AG04450 (cell line): ENCODE results near the gene FAM124B. TPM values are rescaled to one million over a fixed set of nuclear protein-coding genes. Genes with fewer than 3 reads are reported as not detected.
"Not testable (repeated sequence)": the region's sequence is repeated elsewhere in the genome, so short reads cannot be mapped to it uniquely, and the experiment has no call there.

Source experiments
- CTCF ChIA-PET: fragments of 300-600, 350-600 bp; formaldehyde crosslinking; extraction: SDS; loops from one replicate; lab custom pipeline; 2022; ENCODE audit warnings: antibody characterized with exemption, inconsistent platforms; lab: Charles Lee
- POLR2A ChIA-PET: fragments of 350-600 bp; formaldehyde crosslinking; extraction: SDS; loops from one replicate; lab custom pipeline; 2021; ENCODE audit warnings: antibody characterized with exemption, inconsistent platforms; lab: Yijun Ruan, JAX
- DNase-seq: peaks from one replicate; pipeline ENCODE4 v3.0.0-alpha.2; 2011; ENCODE audit warnings: low read depth, low spot score
- H3K27ac ChIP-seq: one replicate; pipeline ENCODE4 v1.5.1; 2012; ENCODE audit warnings: low read depth, low read length, control low read depth
- H3K27me3 ChIP-seq: one replicate; pipeline ENCODE4 v1.6.0; 2012; ENCODE audit warnings: low read length; ENCODE audit not compliant: control insufficient read depth, insufficient read depth
- H3K4me3 ChIP-seq: 2 replicates; pipeline ENCODE4 v1.5.1; 2011; ENCODE audit warnings: mild to moderate bottlenecking, low read depth, low read length, control low read depth
- H3K9me3 ChIP-seq: 2 replicates; pipeline ENCODE4 v1.5.1; 2012; ENCODE audit warnings: low read length; ENCODE audit not compliant: control insufficient read depth, insufficient read depth
- polyA plus RNA-seq: library from polyadenylated mRNA; depleted of rRNA; stranded (reverse); fragments of >200 nt; gene quantifications from 2 replicates; pipeline ENCODE4 v1.2.3, GENCODE V29; 2011
- TF ChIP-seq, protein P1 (sequence below): IDR thresholded peaks from 2 replicates; pipeline ENCODE4 v1.5.1; 2011; ENCODE audit warnings: low read depth, low read length, control low read depth, inconsistent platforms

The FAM124B gene
- polyA plus RNA-seq, 1 experiment = not detected

DNA sequence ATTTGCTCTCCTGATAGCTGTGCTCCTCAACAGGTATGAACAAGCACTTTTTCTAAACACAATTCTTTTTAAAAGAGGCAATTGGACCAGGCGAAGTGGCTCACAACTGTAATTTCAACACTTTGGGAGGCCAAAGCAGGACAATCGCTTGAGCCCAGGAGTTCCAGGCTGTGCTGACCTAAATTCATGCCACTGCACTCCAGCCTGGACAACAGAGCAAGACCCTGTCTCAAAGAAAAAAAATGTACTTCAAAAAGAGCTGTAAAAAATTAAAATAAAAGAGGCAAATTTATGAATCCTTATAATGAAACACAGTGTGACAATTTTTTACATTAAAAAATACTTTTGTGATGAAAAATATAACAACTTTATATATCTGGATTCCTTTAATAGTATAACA, 1.8 kb upstream of the FAM124B start:
- POLR2A ChIA-PET = no interaction called here

DNA sequence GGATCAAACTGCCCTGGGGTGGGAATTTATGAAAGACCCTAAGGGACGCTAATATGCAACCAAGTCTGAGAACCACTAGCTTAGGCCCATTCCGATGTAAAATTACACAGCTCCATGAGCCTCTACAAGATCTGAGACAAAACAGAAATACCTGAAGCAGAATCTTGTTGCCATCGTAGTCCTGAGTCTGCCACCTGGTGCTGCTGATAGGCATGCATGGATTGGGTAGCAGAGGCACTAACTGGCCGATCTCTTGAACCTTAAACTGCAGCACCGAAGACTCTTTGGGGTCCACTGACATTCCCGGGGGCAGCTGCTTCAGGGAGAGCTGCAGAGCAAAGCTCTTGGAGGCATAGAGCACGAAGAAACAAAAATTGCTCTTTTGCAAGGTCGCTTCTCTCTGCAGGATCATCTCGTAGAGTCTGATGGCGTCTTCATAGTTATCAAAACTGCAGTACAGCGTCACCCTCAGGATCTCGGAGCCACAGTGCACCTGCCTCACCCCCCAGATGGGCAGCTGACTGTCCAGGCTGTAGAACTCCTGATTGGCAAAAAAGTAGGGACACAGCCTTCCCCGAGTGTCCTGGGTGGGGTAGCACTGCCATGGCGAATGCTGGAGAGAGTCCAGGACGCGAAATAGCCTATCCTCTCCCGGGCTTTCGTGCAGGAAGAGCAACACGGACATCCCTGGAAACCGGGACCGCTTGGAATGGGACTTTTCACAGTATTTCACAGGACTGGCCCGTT, 848 bp downstream of the FAM124B start:
- POLR2A ChIA-PET = no interaction called here
- CTCF ChIA-PET = interaction anchor here (1.5 to 2.2 kb wide), 2 partner anchors 32 to 251 kb away, joined by 5 to 9 read pairs; no protein-coding TSS in a partner anchor

More for the DNA sequence above, 1.8 kb upstream of the FAM124B start:
- Histone ChIP-seq H3K4me3 (no peak overlapping the region), H3K27ac (no peak overlapping the region), H3K9me3 (no peaks in the 10 kb centered on the region; the same call in 1 of the 2 replicates), H3K27me3 (no peaks in the 10 kb centered on the region)
- DNase-seq = no peak
- CTCF ChIA-PET = interaction anchor here (0.7 to 1.0 kb wide), 2 partner anchors 45 to 246 kb away, joined by 3 read pairs; no protein-coding TSS in a partner anchor
- TF ChIP-seq, protein P1, sequence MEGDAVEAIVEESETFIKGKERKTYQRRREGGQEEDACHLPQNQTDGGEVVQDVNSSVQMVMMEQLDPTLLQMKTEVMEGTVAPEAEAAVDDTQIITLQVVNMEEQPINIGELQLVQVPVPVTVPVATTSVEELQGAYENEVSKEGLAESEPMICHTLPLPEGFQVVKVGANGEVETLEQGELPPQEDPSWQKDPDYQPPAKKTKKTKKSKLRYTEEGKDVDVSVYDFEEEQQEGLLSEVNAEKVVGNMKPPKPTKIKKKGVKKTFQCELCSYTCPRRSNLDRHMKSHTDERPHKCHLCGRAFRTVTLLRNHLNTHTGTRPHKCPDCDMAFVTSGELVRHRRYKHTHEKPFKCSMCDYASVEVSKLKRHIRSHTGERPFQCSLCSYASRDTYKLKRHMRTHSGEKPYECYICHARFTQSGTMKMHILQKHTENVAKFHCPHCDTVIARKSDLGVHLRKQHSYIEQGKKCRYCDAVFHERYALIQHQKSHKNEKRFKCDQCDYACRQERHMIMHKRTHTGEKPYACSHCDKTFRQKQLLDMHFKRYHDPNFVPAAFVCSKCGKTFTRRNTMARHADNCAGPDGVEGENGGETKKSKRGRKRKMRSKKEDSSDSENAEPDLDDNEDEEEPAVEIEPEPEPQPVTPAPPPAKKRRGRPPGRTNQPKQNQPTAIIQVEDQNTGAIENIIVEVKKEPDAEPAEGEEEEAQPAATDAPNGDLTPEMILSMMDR = no peak

DNA sequence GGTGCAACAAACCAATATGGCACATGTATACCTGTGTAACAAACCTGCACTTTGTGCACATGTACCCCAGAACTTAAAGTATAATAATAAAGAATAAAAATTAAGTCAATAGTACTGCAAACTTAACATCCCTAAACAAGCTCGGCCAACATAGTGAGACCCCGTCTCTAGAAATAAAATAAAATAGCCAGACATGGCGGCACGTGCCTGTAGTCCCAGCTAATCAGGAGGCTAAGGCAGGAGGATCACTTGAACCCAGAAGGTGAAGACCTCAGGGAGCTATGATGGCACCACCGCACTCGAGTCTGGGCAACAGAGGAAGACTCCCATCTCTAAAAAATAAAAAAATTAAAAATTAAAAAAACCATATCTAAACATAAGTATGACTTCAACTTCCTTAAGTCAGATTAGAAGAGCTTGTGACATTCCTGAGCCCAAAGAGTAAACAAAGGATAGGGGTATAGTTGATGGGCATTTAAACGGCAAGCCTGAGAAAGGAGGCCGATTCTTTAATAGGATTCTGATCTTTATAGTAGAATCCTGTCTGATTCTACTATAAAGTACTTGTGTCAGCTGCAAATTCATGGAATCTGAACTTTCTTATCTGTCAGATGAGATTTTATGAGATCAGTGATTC, 1.6 kb downstream of the FAM124B start:
- TF ChIP-seq, protein P1 = no peak
- Histone ChIP-seq H3K4me3 (no peak overlapping the region), H3K27ac (no peak overlapping the region), H3K27me3 (no peaks in the 10 kb centered on the region), H3K9me3 (no peaks in the 10 kb centered on the region)
- DNase-seq = no peak
- ChIA-PET CTCF (interaction anchor here (1.5 to 2.2 kb wide), 2 partner anchors 31 to 251 kb away, joined by 5 to 9 read pairs; no protein-coding TSS in a partner anchor), POLR2A (no interaction called here)

More for the DNA sequence above, 848 bp downstream of the FAM124B start:
- H3K27me3 ChIP-seq = no peaks in the 10 kb centered on the region
- H3K9me3 ChIP-seq = no peaks in the 10 kb centered on the region; the same call in 1 of the 2 replicates
- H3K27ac ChIP-seq = no peak overlapping the region
- TF ChIP-seq, protein P1 = no peak
- no peak overlapping the region for H3K4me3 ChIP-seq
- DNase-seq = no peak

DNA sequence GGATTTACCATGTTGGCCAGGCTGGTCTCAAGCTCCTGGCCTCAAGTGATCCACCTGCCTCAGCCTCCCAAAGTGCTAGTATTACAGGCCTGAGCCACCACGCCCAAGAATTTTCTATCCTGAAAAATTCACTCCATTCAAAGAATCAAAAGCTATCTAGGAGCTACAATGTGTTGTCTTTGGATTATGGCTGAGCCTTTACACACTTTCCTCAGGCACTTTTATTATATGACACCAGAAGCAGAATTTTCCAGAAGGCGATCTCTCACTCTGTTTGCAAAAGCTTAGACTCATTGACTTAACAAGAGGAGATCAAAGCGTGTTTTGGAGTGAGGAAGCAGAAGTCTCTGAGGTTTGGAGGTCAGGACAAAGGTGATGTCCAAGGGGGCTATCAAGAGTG, 3.6 kb downstream of the FAM124B start:
- Histone ChIP-seq H3K27me3 (no peaks in the 10 kb centered on the region), H3K27ac (no peak overlapping the region), H3K9me3 (no peaks in the 10 kb centered on the region), H3K4me3 (no peak overlapping the region)
- ChIA-PET CTCF (no interaction called here), POLR2A (no interaction called here)
- TF ChIP-seq, protein P1 = no peak
- no peak for DNase-seq

DNA sequence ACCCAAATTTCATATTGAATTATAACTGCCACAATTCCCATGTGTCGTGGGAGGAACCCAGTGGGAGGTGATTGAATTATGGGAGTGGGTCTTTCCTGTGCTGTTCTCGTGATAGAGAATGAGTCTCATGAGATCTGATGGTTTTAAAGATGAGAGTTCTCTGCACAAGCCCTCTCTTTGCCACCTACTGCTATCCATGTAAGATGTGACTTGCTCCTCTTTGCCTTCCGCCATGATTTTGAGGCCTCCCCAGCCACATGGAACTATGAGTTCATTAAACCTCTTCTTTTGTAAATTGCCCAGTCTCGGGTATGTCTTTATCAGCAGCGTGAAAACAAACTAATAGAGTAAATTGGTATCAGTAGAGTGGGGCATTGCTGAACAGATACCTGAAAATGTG, 4.8 kb downstream of the FAM124B start:
- CTCF ChIA-PET = interaction anchor here (1.0 kb wide), 1 partner anchor 28 kb away, joined by 3 read pairs; no protein-coding TSS in a partner anchor
- H3K27ac ChIP-seq, DNase-seq, H3K9me3 ChIP-seq, H3K4me3 ChIP-seq, POLR2A ChIA-PET, H3K27me3 ChIP-seq: not testable (repeated sequence)
